Hepatocyte (in vitro differentiated cells): ENCODE measurements around the gene HCN2. TPM values are rescaled to one million over a fixed set of nuclear protein-coding genes. Genes with fewer than 3 reads are reported as not detected.

Experiments
- DNase-seq: peaks from one replicate; pipeline ENCODE4 v3.0.0-alpha.2; 2016; ENCODE audit warnings: low spot score
- H2AFZ ChIP-seq: fragments of 200-600 bp; sonication (generic); 2 replicates; pipeline ENCODE4 v1.6.0; 2016; ENCODE audit warnings: antibody characterized with exemption, mild to moderate bottlenecking
- H3K27ac ChIP-seq: fragments of 200-600 bp; sonication (generic); 2 replicates; pipeline ENCODE4 v1.5.1; 2016; ENCODE audit warnings: mild to moderate bottlenecking
- H3K27me3 ChIP-seq: fragments of 200-600 bp; sonication (generic); 2 replicates; pipeline ENCODE4 v1.6.1; 2016
- H3K36me3 ChIP-seq: fragments of 200-600 bp; sonication (generic); replicated peaks from 2 replicates; pipeline ENCODE4 v1.5.1; 2016; ENCODE audit warnings: low read depth; ENCODE audit not compliant: insufficient read depth
- H3K4me1 ChIP-seq: fragments of 200-600 bp; sonication (generic); 2 replicates; pipeline ENCODE4 v1.5.1; 2016; ENCODE audit warnings: mild to moderate bottlenecking, moderate library complexity; ENCODE audit not compliant: insufficient read depth
- H3K4me2 ChIP-seq: fragments of 200-600 bp; sonication (generic); 2 replicates; pipeline ENCODE4 v1.6.0; 2016
- H3K4me3 ChIP-seq: fragments of 200-600 bp; sonication (generic); 2 replicates; pipeline ENCODE4 v1.5.1; 2016; ENCODE audit warnings: mild to moderate bottlenecking
- H3K79me2 ChIP-seq: fragments of 200-600 bp; sonication (generic); 2 replicates; pipeline ENCODE4 v1.6.0; 2017; ENCODE audit warnings: mild to moderate bottlenecking
- H3K9me2 ChIP-seq: fragments of 200-600 bp; sonication (generic); replicated peaks from 2 replicates; pipeline ENCODE4 v1.6.0; 2017; ENCODE audit warnings: mild to moderate bottlenecking; ENCODE audit not compliant: insufficient read depth
- H3K9me3 ChIP-seq: fragments of 200-600 bp; sonication (generic); 2 replicates; pipeline ENCODE4 v1.5.1; 2016; ENCODE audit warnings: low read depth, mild to moderate bottlenecking
- H4K20me1 ChIP-seq: fragments of 200-600 bp; sonication (generic); 2 replicates; pipeline ENCODE4 v1.6.0; 2016; ENCODE audit warnings: mild to moderate bottlenecking; ENCODE audit not compliant: insufficient read depth, poor library complexity, severe bottlenecking
- EZH2 ChIP-seq: fragments of 200-600 bp; sonication (generic); IDR thresholded peaks from 2 replicates; pipeline ENCODE4 v1.6.1; 2016; ENCODE audit warnings: antibody characterized with exemption, mild to moderate bottlenecking, borderline replicate concordance
- EZH2phosphoT487 ChIP-seq: fragments of 200-600 bp; sonication (generic); IDR thresholded peaks from one replicate; pipeline ENCODE4 v1.6.1; 2018; ENCODE audit warnings: antibody characterized with exemption, mild to moderate bottlenecking, low read depth, moderate library complexity; ENCODE audit not compliant: unreplicated experiment, severe bottlenecking
- WGBS: methylation state at CpG from one replicate; pipeline ENCODE4 v1.1.6; 2016; ENCODE audit warnings: low lambda C conversion rate; ENCODE audit errors: missing lambda C conversion rate; 5-methylcytosine and 5-hydroxymethylcytosine counted together
- polyA plus RNA-seq: library from polyadenylated mRNA; unstranded; fragments of >200 nt; fragmentation: Nextera tagmentation; extraction: Ambion mirVana; gene quantifications from 2 replicates; pipeline ENCODE4 v1.2.1, GENCODE V29; 2016
- total RNA-seq: library from RNA; depleted of rRNA; stranded (reverse); fragments of >200 nt; gene quantifications from 2 replicates; pipeline ENCODE4 v1.2.3, GENCODE V29; 2014
- TF ChIP-seq, protein P1 (sequence below): fragments of 200-600 bp; sonication (generic); IDR thresholded peaks from 2 replicates; pipeline ENCODE4 v1.5.1; 2016; ENCODE audit warnings: antibody characterized with exemption, mild to moderate bottlenecking; ENCODE audit not compliant: poor library complexity

Gene HCN2
- total RNA-seq (0.30 and 0.44 TPM in 2 replicates), polyA plus RNA-seq (0.16 and 0.21 TPM in 2 replicates)

DNA sequence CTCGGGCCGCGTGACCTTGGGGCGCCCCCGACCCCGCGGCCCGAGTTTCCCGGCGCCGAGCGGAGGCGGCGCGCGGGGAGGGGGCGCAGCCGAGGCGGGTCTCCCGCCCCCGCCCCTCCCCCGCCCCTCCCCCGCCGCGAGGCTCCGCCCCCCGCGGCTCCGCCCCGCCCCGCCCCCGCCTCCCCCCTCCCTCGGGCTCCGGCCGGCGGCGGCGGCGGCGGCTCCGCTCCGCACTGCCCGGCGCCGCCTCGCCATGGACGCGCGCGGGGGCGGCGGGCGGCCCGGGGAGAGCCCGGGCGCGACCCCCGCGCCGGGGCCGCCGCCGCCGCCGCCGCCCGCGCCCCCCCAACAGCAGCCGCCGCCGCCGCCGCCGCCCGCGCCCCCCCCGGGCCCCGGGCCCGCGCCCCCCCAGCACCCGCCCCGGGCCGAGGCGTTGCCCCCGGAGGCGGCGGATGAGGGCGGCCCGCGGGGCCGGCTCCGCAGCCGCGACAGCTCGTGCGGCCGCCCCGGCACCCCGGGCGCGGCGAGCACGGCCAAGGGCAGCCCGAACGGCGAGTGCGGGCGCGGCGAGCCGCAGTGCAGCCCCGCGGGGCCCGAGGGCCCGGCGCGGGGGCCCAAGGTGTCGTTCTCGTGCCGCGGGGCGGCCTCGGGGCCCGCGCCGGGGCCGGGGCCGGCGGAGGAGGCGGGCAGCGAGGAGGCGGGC, at the start of gene HCN2:
Gene HCN2, plus strand, starts transcription at position 189 of the 703 bp plus-strand sequence. Its CDS starts 65 bp downstream, at position 254.
- no peak within 1 kb of the TSS for H2AFZ ChIP-seq
- 0% methylated on average over 5 of the region's 132 CpGs for WGBS
- H3K9me3 ChIP-seq = no peaks in the 10 kb centered on the region
- TF ChIP-seq EZH2phosphoT487 (no peak), EZH2 (no peak)
- TF ChIP-seq, protein P1, sequence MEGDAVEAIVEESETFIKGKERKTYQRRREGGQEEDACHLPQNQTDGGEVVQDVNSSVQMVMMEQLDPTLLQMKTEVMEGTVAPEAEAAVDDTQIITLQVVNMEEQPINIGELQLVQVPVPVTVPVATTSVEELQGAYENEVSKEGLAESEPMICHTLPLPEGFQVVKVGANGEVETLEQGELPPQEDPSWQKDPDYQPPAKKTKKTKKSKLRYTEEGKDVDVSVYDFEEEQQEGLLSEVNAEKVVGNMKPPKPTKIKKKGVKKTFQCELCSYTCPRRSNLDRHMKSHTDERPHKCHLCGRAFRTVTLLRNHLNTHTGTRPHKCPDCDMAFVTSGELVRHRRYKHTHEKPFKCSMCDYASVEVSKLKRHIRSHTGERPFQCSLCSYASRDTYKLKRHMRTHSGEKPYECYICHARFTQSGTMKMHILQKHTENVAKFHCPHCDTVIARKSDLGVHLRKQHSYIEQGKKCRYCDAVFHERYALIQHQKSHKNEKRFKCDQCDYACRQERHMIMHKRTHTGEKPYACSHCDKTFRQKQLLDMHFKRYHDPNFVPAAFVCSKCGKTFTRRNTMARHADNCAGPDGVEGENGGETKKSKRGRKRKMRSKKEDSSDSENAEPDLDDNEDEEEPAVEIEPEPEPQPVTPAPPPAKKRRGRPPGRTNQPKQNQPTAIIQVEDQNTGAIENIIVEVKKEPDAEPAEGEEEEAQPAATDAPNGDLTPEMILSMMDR = no peak
- H3K36me3 ChIP-seq = no peaks in the 10 kb centered on the region
- no peak within 1 kb of the TSS for H3K27ac ChIP-seq
- H3K4me2 ChIP-seq = peak within 1 kb of the TSS; percentile 77
- no peaks in the 10 kb centered on the region for H3K4me1 ChIP-seq
- H3K9me2 ChIP-seq = no peaks in the 10 kb centered on the region
- no peak within 1 kb of the TSS for H3K4me3 ChIP-seq
- H4K20me1 ChIP-seq = no peaks in the 10 kb centered on the region
- no peak for DNase-seq
- H3K27me3 ChIP-seq = peaks cover 38% of the 10 kb centered on the region
- H3K79me2 ChIP-seq = no peaks in the 10 kb centered on the region

DNA sequence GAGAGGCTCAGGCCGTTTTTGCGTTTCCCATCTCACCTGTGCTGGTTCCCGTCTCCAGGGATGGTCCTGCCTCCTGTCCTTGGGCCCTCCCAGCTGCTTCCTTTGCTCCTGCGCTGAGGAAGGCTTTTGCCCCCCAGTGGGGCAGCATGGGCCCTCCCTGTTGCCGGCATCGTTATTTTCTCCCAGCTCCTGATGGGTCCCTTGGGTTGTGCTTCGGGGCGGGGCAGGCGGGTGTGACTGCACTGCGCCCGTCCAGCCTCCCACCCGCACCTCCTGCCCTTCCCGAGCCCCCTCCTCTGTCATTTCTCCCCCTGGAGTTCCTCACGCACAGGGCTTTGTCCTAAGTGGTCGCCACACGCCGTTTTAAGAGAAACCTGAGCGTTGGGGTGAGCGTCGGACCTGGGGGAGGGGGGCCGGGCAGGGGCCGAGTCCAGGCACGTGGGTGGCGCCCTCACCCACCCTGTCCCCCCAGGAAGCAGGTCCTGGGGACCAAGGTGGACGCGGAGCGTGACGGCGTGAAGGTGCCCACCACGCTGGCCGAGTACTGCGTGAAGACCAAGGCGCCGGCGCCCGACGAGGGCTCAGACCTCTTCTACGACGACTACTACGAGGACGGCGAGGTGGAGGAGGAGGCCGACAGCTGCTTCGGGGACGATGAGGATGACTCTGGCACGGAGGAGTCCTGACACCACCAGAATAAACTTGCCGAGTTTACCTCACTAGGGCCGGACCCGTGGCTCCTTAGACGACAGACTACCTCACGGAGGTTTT, 48.6 kb upstream of the HCN2 start:
- Histone ChIP-seq H2AFZ (no peak overlapping the region), H3K27me3 (no peaks in the 10 kb centered on the region), H3K4me2 (no peak overlapping the region), H3K9me2 (no peaks in the 10 kb centered on the region), H3K36me3 (no peaks in the 10 kb centered on the region), H3K4me3 (no peak overlapping the region), H3K9me3 (no peaks in the 10 kb centered on the region), H4K20me1 (peaks cover 20% of the 10 kb centered on the region), H3K79me2 (peaks cover 20% of the 10 kb centered on the region), H3K4me1 (no peaks in the 10 kb centered on the region), H3K27ac (no peak overlapping the region)
- no peak for TF ChIP-seq EZH2
- TF ChIP-seq EZH2phosphoT487 = no peak
- TF ChIP-seq, protein P1 = no peak
- DNase-seq = no peak
- 94% methylated on average over 42 of the region's 51 CpGs for WGBS

DNA sequence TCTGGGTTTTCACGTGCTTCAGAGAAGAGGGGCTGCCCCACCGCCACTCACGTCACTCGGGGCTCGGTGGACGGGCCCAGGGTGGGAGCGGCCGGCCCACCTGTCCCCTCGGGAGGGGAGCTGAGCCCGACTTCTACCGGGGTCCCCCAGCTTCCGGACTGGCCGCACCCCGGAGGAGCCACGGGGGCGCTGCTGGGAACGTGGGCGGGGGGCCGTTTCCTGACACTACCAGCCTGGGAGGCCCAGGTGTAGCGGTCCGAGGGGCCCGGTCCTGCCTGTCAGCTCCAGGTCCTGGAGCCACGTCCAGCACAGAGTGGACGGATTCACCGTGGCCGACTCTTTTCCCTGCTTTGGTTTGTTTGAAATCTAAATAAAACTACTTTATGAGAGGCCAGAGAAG, 48.0 kb upstream of the HCN2 start:
- H4K20me1 ChIP-seq = peaks cover 15% of the 10 kb centered on the region
- H3K9me2 ChIP-seq = no peaks in the 10 kb centered on the region
- WGBS = 98% methylated on average over 16 of the region's 26 CpGs
- H3K4me1 ChIP-seq = no peaks in the 10 kb centered on the region
- H3K27ac ChIP-seq = no peak overlapping the region
- no peaks in the 10 kb centered on the region for H3K36me3 ChIP-seq
- no peak overlapping the region for H3K4me2 ChIP-seq
- H2AFZ ChIP-seq = no peak overlapping the region
- TF ChIP-seq EZH2phosphoT487 (no peak), EZH2 (no peak)
- TF ChIP-seq, protein P1 = no peak
- H3K79me2 ChIP-seq = peaks cover 14% of the 10 kb centered on the region
- no peaks in the 10 kb centered on the region for H3K27me3 ChIP-seq
- no peak overlapping the region for H3K4me3 ChIP-seq
- H3K9me3 ChIP-seq = no peaks in the 10 kb centered on the region
- DNase-seq = no peak
